Nephron progenitor cell (in vitro differentiated cells): ENCODE data around the gene TMEM256.

Experiments
- DNase-seq: peaks from one replicate; pipeline ENCODE4 v3.0.0; 2021
- H3K27ac Mint-ChIP-seq: 2 replicates; pipeline ENCODE4 v1.8.0; 2021; ENCODE audit warnings: mild to moderate bottlenecking, moderate library complexity, mixed read lengths
- H3K27me3 Mint-ChIP-seq: 2 replicates; pipeline ENCODE4 v1.8.0; 2021; ENCODE audit warnings: mild to moderate bottlenecking, low read depth, mixed read lengths; ENCODE audit not compliant: poor library complexity
- H3K36me3 Mint-ChIP-seq: 2 replicates; pipeline ENCODE4 v1.8.0; 2021; ENCODE audit warnings: low read depth, mixed read lengths
- H3K4me1 Mint-ChIP-seq: 2 replicates; pipeline ENCODE4 v1.8.0; 2021; ENCODE audit warnings: mixed read lengths
- H3K4me3 Mint-ChIP-seq: 2 replicates; pipeline ENCODE4 v1.8.0; 2021; ENCODE audit warnings: mild to moderate bottlenecking, moderate library complexity, mixed read lengths
- H3K9me3 Mint-ChIP-seq: 2 replicates; pipeline ENCODE4 v1.8.0; 2021; ENCODE audit warnings: mild to moderate bottlenecking, moderate library complexity, mixed read lengths
- CTCF ChIP-seq: fragments of 200-600 bp; sonication (generic); IDR thresholded peaks from 2 replicates; pipeline ENCODE4 v1.5.0; 2021; ENCODE audit warnings: antibody characterized with exemption

TMEM256 gene

GRCh38 chr17:7396147-7396546 lies 7.8 kb downstream of the TMEM256 start:
- no peaks in the 10 kb centered on the region for H3K9me3 Mint-ChIP-seq
- no peak for TF ChIP-seq CTCF
- peaks cover 21% of the 10 kb centered on the region for H3K36me3 Mint-ChIP-seq
- H3K4me3 Mint-ChIP-seq = peak overlapping the region; percentile 9
- H3K27me3 Mint-ChIP-seq = peaks cover 4% of the 10 kb centered on the region
- no peak overlapping the region for H3K27ac Mint-ChIP-seq
- peaks cover 35% of the 10 kb centered on the region for H3K4me1 Mint-ChIP-seq
- no peak for DNase-seq

- peaks cover 45% of the 10 kb centered on the region for H3K4me1 Mint-ChIP-seq
- H3K36me3 Mint-ChIP-seq = peaks cover 21% of the 10 kb centered on the region
- peak within 1 kb of the TSS; percentile 94 for H3K27ac Mint-ChIP-seq
- peak; percentile 53 for TF ChIP-seq CTCF
- DNase-seq = peak; percentile 90
- H3K4me3 Mint-ChIP-seq = peak within 1 kb of the TSS; percentile 93
- H3K27me3 Mint-ChIP-seq = peaks cover 4% of the 10 kb centered on the region
- no peaks in the 10 kb centered on the region for H3K9me3 Mint-ChIP-seq
Observed at GRCh38 chr17:7394452-7395191, 9.3 kb downstream of the TMEM256 start, which contains the start of gene PLSCR3. TSS of gene PLSCR3 (minus strand) at chr17:7394525. CDS start at chr17:7394110, 415 bp downstream.

- no peak for TF ChIP-seq CTCF
- DNase-seq = peak; percentile 67
- no peak overlapping the region for H3K27ac Mint-ChIP-seq
Observed at GRCh38 chr17:7393613-7394451, 10.1 kb downstream of the TMEM256 start.

GRCh38 chr17:7392696-7393612 lies 10.9 kb downstream of the TMEM256 start:
- no peak overlapping the region for H3K27ac Mint-ChIP-seq
- peaks cover 4% of the 10 kb centered on the region for H3K27me3 Mint-ChIP-seq
- peaks cover 24% of the 10 kb centered on the region for H3K36me3 Mint-ChIP-seq
- H3K4me3 Mint-ChIP-seq = peak overlapping the region; percentile 74
- TF ChIP-seq CTCF = no peak
- H3K9me3 Mint-ChIP-seq = no peaks in the 10 kb centered on the region
- H3K4me1 Mint-ChIP-seq = peaks cover 46% of the 10 kb centered on the region
- DNase-seq = no peak

More at GRCh38 chr17:7393613-7394451, 10.1 kb downstream of the TMEM256 start:
- no peaks in the 10 kb centered on the region for H3K9me3 Mint-ChIP-seq
- peak overlapping the region; percentile 90 for H3K4me3 Mint-ChIP-seq
- H3K36me3 Mint-ChIP-seq = peaks cover 24% of the 10 kb centered on the region
- H3K27me3 Mint-ChIP-seq = peaks cover 4% of the 10 kb centered on the region
- peaks cover 46% of the 10 kb centered on the region for H3K4me1 Mint-ChIP-seq

- H3K27ac Mint-ChIP-seq = no peak overlapping the region
Observed at GRCh38 chr17:7391307-7391706, 12.6 kb downstream of the TMEM256 start.

More at GRCh38 chr17:7391307-7391706, 12.6 kb downstream of the TMEM256 start:
- Mint-ChIP-seq H3K4me3 (no peak overlapping the region), H3K4me1 (peaks cover 46% of the 10 kb centered on the region), H3K27me3 (peaks cover 4% of the 10 kb centered on the region), H3K36me3 (peaks cover 24% of the 10 kb centered on the region), H3K9me3 (no peaks in the 10 kb centered on the region)
- no peak for DNase-seq
- no peak for TF ChIP-seq CTCF
